GM12873 (cell line): ENCODE data around the gene SCAMP3.

Source experiments
- CTCF ChIP-seq: IDR thresholded peaks from 2 replicates; pipeline ENCODE4 v1.5.1; 2012; ENCODE audit warnings: low read depth, mild to moderate bottlenecking, moderate library complexity, low read length, control low read depth; ENCODE audit not compliant: insufficient read depth; ENCODE audit errors: missing control alignments

SCAMP3 gene

GRCh38 chr1:155301342-155301841, 39.2 kb upstream of the SCAMP3 start, which contains the start of gene PKLR:
Gene PKLR, minus strand, starts transcription at chr1:155301438. Its CDS starts 43 bp downstream, at chr1:155301395.
- no peak for TF ChIP-seq CTCF

GRCh38 chr1:155300553-155301329, 38.6 kb upstream of the SCAMP3 start:
- TF ChIP-seq CTCF: no peak

- TF ChIP-seq CTCF: no peak
Observed at GRCh38 chr1:155300024-155300423, 37.9 kb upstream of the SCAMP3 start.

GRCh38 chr1:155297384-155297783, 35.2 kb upstream of the SCAMP3 start:
- TF ChIP-seq CTCF: no peak

- TF ChIP-seq CTCF: no peak
Observed at GRCh38 chr1:155296661-155297060, 34.5 kb upstream of the SCAMP3 start.

GRCh38 chr1:155295942-155296267, 33.7 kb upstream of the SCAMP3 start:
- no peak for TF ChIP-seq CTCF

- no peak for TF ChIP-seq CTCF
Observed at GRCh38 chr1:155295183-155295941, 33.2 kb upstream of the SCAMP3 start.
